ENCODE data around the gene LPAR5. TPM values are rescaled to one million over a fixed set of nuclear protein-coding genes. Genes with fewer than 3 reads are reported as not detected.

LPAR5 gene
- 0.27 TPM in 1 of 2 replicates, not detected in the other for total RNA-seq
- long read RNA-seq: 0 reads

GRCh38 chr12:6635856-6636531 is at the start of gene LPAR5:
Gene LPAR5, minus strand, starts transcription at chr12:6635959. Its CDS starts 14,711 bp downstream, at chr12:6621248.
- Mint-ChIP-seq H3K9me3 (ENCODE audit: low read depth) (no peaks in the 10 kb centered on the region), H3K27ac (no peak within 1 kb of the TSS), H3K4me3 (ENCODE audit: low read depth) (no peak within 1 kb of the TSS), H3K4me1 (ENCODE audit: low read depth) (peaks cover 5% of the 10 kb centered on the region), H3K36me3 (ENCODE audit: insufficient read depth) (no peaks in the 10 kb centered on the region), H3K27me3 (peaks cover 67% of the 10 kb centered on the region)
- TF ChIP-seq, protein P1, sequence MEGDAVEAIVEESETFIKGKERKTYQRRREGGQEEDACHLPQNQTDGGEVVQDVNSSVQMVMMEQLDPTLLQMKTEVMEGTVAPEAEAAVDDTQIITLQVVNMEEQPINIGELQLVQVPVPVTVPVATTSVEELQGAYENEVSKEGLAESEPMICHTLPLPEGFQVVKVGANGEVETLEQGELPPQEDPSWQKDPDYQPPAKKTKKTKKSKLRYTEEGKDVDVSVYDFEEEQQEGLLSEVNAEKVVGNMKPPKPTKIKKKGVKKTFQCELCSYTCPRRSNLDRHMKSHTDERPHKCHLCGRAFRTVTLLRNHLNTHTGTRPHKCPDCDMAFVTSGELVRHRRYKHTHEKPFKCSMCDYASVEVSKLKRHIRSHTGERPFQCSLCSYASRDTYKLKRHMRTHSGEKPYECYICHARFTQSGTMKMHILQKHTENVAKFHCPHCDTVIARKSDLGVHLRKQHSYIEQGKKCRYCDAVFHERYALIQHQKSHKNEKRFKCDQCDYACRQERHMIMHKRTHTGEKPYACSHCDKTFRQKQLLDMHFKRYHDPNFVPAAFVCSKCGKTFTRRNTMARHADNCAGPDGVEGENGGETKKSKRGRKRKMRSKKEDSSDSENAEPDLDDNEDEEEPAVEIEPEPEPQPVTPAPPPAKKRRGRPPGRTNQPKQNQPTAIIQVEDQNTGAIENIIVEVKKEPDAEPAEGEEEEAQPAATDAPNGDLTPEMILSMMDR (IDR thresholded peaks at IDR 0.05; ENCODE audit: unreplicated experiment): no peak
- DNase-seq (ENCODE audit: low spot score, unreplicated experiment): no peak

GRCh38 chr12:6684609-6685008 is 48.9 kb upstream of the LPAR5 start:
- DNase-seq (ENCODE audit: low spot score, unreplicated experiment): no peak
- TF ChIP-seq, protein P1 (IDR thresholded peaks at IDR 0.05; ENCODE audit: unreplicated experiment): peak; percentile 74
- Mint-ChIP-seq H3K27me3 (no peaks in the 10 kb centered on the region), H3K4me1 (ENCODE audit: low read depth) (peaks cover 26% of the 10 kb centered on the region), H3K36me3 (ENCODE audit: insufficient read depth) (peaks cover 9% of the 10 kb centered on the region), H3K27ac (no peak overlapping the region), H3K4me3 (ENCODE audit: low read depth) (no peak overlapping the region), H3K9me3 (ENCODE audit: low read depth) (no peaks in the 10 kb centered on the region)

DNA sequence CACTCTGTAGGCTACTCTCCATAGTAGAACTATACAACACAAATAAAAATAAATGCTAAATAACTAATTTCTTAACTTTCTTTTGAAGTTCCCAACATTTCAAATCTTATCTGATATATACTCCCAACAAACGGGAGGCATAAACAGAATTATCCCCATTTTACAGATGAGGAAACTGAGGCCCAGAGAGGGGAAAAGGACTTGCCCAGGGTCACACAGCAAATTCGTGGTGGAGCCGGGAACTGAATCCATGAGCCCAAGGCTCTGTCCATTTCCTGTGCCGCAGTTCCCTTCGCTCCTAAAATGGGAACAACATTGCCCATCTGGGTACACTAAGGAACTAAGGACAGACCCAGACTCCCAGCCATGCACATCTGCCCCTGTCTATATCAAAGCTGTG is 41.2 kb upstream of the LPAR5 start:
- no peak for DNase-seq (ENCODE audit: low spot score, unreplicated experiment)
- Mint-ChIP-seq H3K27ac (no peak overlapping the region), H3K9me3 (ENCODE audit: low read depth) (no peaks in the 10 kb centered on the region), H3K4me1 (ENCODE audit: low read depth) (no peaks in the 10 kb centered on the region), H3K4me3 (ENCODE audit: low read depth) (no peak overlapping the region), H3K36me3 (ENCODE audit: insufficient read depth) (peaks cover 46% of the 10 kb centered on the region), H3K27me3 (no peaks in the 10 kb centered on the region)
- TF ChIP-seq, protein P1 (IDR thresholded peaks at IDR 0.05; ENCODE audit: unreplicated experiment): no peak

GRCh38 chr12:6672143-6672542 is 36.4 kb upstream of the LPAR5 start:
- no peak overlapping the region for H3K4me3 Mint-ChIP-seq (ENCODE audit: low read depth)
- TF ChIP-seq, protein P1 (IDR thresholded peaks at IDR 0.05; ENCODE audit: unreplicated experiment): no peak
- H3K27ac Mint-ChIP-seq: no peak overlapping the region
- no peak for DNase-seq (ENCODE audit: low spot score, unreplicated experiment)
- peaks cover 57% of the 10 kb centered on the region for H3K36me3 Mint-ChIP-seq (ENCODE audit: insufficient read depth)
- no peaks in the 10 kb centered on the region for H3K9me3 Mint-ChIP-seq (ENCODE audit: low read depth)
- no peaks in the 10 kb centered on the region for H3K27me3 Mint-ChIP-seq
- H3K4me1 Mint-ChIP-seq (ENCODE audit: low read depth): no peaks in the 10 kb centered on the region

DNA sequence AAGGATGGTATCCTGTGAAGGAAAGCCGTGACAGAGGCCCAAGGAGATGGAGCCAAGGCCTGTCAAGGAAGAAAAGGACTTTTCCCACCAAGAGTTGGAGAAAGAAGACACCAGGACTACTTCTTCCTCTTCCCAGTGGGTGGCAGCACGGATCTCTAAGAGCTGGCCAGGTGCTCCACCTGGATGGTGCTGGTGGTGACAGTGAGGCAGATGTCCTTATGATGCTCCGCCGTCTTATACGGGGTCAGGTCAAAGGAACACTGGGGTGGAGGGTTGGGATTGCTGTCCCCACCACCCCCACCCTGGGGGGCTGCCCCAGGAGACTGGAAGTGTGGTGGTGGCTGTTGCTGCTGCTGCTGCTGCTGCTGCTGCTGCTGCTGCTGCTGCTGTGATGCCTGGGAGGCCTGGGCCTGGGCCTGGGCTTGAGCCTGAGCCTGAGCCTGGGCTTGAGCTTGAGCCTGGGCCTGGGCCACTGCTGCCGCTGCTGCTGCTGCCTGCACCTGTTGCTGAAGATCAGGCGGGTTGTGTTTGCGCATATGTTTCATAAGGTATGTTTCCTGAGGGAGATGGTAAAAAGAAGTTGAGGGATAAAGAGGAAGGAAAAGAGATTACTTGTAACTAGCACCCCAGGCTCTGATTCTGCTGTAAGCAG is 31.9 kb upstream of the LPAR5 start:
- Mint-ChIP-seq H3K4me1 (ENCODE audit: low read depth) (peaks cover 5% of the 10 kb centered on the region), H3K27ac (no peak overlapping the region), H3K4me3 (ENCODE audit: low read depth) (no peak overlapping the region), H3K36me3 (ENCODE audit: insufficient read depth) (peaks cover 40% of the 10 kb centered on the region), H3K9me3 (ENCODE audit: low read depth) (no peaks in the 10 kb centered on the region), H3K27me3 (no peaks in the 10 kb centered on the region)
- no peak for DNase-seq (ENCODE audit: low spot score, unreplicated experiment)
- TF ChIP-seq, protein P1 (IDR thresholded peaks at IDR 0.05; ENCODE audit: unreplicated experiment): peak; percentile 44

Data from progenitor cell of endocrine pancreas (in vitro differentiated cells).